ENCODE results near the gene NUAK1.
"Not testable (repeated sequence)": the region's sequence is repeated elsewhere in the genome, so short reads cannot be mapped to it uniquely, and the experiment has no call there.

NUAK1 gene

GRCh38 chr12:106147956-106148355, 9.2 kb upstream of the NUAK1 start:
- DNase-seq (ENCODE audit: low read depth in 1 of 2, low spot score in 1 of 2): no peak

GRCh38 chr12:106146987-106147386, 8.2 kb upstream of the NUAK1 start:
- DNase-seq (ENCODE audit: low read depth in 1 of 2, low spot score in 1 of 2): no peak

GRCh38 chr12:106145539-106146447, 7.0 kb upstream of the NUAK1 start:
- DNase-seq (ENCODE audit: low read depth in 1 of 2, low spot score in 1 of 2): no peak

DNA sequence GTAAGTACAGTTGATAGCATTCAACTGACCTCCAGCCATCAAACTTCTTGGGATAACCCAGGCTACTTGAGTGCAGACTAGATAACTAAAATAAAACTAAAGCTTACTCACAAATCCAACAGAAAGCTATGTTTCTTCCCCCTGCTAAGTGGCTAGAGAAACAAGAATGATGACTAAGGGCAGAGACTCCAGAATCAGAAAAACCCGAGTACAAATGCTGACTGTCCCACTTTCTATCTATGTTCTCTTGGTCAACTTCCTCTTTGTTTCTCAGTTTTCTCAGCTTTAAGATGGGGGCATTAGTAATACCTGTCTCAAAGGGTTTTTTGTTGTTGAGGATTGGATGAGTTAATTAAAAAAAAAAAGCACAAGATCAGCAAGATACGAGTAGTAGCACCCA, 6.1 kb upstream of the NUAK1 start:
- DNase-seq (ENCODE audit: low read depth in 1 of 2, low spot score in 1 of 2): no peak

DNA sequence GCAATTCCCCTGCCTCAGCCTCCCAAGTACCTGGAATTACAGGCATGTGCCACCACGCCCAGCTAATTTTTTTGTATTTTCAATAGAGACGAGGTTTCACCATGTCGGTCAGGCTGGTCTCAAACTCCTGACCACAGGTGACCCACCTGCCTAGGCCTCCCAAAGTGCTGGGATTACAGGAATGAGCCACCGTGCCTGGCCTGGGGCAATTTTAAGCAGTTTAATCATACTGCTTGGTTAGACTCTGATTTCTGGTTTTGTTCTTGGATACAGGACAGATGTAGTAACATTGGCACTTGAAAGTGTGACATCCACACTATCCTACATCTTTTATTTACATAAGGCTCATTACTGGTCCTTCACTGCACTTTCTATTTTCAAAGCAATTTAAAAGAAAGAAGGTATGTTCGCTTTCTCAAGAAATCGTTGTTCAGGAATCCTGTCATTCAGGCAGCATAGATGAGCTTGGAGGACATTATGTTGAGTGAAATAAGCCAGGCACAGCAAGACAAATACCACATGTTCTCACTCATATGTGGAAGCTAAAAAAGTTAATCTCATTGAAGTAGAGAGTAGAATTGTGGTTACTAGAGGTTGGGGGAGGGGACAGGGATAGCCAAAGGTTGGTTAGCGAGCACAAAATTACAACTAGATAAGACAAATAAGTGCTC, 4.0 kb upstream of the NUAK1 start:
- no peak for DNase-seq (ENCODE audit: low read depth in 1 of 2, low spot score in 1 of 2)

GRCh38 chr12:106141920-106142319, 3.2 kb upstream of the NUAK1 start:
- DNase-seq (ENCODE audit: low read depth in 1 of 2, low spot score in 1 of 2): not testable (repeated sequence)

GRCh38 chr12:106141452-106141851, 2.7 kb upstream of the NUAK1 start:
- no peak for DNase-seq (ENCODE audit: low read depth in 1 of 2, low spot score in 1 of 2)

GRCh38 chr12:106141003-106141402, 2.2 kb upstream of the NUAK1 start:
- no peak for DNase-seq (ENCODE audit: low read depth in 1 of 2, low spot score in 1 of 2)

- no peak for DNase-seq (ENCODE audit: low read depth in 1 of 2, low spot score in 1 of 2)
Measured at GRCh38 chr12:106140223-106140986, 1.7 kb upstream of the NUAK1 start.

DNA sequence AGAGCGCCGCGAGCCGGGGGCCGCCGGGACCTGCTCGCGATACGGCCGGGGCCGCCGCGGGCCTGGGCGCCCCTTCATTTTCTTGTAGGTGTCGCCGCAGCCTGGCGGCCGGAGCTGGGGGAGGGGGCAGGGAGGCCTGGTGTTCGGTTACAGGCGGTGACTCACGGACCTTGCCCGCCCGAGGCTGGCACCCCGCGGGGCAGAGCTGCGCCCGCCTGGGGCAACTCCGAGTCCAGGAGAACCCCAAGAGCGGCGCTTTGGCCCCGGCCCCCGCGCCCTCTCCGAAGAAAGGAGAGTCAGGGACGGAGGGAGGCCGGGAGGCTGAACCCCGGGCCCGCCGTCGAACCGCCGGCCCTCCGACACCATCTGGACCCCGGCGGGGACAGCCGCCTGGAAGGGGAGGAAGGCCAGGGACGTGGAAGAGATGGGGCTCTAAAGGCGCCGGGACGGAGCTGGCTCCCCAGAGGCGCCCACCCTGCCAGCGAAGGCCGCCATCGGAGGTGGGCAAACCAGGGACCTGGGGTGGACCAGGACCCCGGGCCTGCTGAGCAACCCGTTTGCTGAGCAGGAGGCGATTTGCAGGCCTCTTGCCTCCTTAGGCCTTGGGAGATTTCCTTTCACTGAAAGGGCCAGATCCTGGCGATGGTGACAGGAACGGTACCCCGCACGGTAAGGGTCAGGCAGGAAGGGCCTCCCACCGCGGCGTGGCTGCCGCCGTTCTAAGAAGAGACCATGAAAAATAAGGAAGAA, 843 bp upstream of the NUAK1 start:
- DNase-seq (ENCODE audit: low read depth in 1 of 2, low spot score in 1 of 2): no peak

- no peak for DNase-seq (ENCODE audit: low read depth in 1 of 2, low spot score in 1 of 2)
Measured at GRCh38 chr12:106138357-106138632, 459 bp downstream of the NUAK1 start.

DNA sequence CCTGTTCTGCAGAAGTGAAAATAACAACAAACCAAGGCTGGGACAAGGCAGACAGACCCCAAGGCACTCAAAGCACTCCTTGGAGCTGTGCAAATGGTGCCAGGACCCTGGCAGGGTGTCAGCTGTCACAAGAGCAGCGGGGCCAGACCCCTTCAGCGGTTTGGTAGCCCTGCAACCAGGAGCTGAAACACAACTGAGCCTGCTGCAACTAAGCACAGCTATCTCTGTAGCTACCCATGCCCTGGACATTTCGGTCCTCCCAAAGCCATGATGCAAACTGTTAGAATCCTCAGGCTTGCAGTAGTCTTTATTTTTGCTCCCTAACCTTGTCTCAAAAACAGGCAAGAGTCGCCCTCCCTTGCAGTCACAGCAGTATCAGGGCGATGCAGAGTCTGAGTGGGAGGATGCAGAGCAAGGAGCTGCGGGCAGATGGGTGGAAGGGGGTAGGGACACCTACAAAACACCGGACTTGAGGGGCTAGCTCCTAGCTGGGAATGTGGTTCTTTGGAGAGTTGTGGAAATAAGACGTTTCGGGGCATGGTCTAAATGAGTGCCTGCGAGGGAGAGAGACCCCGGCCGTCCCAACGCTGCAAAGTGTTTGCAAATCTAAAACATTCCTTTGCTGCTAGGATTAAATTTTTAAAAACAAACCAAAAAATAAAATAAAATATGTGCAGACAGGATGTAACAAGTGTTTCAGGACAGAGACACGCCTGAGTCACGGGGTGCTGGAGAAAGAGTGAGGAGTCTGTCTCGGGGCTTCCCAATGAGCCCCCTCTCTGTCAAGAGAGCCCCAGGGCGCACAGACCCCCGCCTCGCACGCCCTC, 1.0 kb downstream of the NUAK1 start:
- no peak for DNase-seq (ENCODE audit: low read depth in 1 of 2, low spot score in 1 of 2)

- DNase-seq (ENCODE audit: low read depth in 1 of 2, low spot score in 1 of 2): peak; percentile 50 to 63
Measured at GRCh38 chr12:106136263-106136662, 2.5 kb downstream of the NUAK1 start.

- no peak for DNase-seq (ENCODE audit: low read depth in 1 of 2, low spot score in 1 of 2)
Measured at GRCh38 chr12:106135781-106136180, 3.0 kb downstream of the NUAK1 start.

DNA sequence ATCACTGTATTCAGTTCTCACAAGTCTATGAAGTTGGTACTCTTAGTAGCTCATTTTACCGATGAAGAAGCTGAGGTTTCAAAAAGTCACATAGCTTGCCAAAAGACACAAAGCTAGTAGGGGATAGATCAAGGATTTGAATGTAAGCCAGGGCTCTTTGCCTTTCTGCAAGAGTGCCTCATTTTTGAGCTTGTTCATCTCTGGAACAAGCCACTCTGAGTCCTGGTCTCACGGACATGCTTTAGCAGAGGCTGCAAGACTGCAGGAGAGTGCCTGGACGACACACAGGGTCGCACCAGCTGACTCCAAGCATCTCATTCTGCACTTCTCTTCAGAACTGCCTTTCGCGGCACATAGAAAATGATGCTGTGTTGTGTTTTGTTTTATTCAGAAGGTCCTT, 3.7 kb downstream of the NUAK1 start:
- DNase-seq (ENCODE audit: low read depth in 1 of 2, low spot score in 1 of 2): no peak

- no peak for DNase-seq (ENCODE audit: low read depth in 1 of 2, low spot score in 1 of 2)
Measured at GRCh38 chr12:106134294-106134949, 4.3 kb downstream of the NUAK1 start.

DNA sequence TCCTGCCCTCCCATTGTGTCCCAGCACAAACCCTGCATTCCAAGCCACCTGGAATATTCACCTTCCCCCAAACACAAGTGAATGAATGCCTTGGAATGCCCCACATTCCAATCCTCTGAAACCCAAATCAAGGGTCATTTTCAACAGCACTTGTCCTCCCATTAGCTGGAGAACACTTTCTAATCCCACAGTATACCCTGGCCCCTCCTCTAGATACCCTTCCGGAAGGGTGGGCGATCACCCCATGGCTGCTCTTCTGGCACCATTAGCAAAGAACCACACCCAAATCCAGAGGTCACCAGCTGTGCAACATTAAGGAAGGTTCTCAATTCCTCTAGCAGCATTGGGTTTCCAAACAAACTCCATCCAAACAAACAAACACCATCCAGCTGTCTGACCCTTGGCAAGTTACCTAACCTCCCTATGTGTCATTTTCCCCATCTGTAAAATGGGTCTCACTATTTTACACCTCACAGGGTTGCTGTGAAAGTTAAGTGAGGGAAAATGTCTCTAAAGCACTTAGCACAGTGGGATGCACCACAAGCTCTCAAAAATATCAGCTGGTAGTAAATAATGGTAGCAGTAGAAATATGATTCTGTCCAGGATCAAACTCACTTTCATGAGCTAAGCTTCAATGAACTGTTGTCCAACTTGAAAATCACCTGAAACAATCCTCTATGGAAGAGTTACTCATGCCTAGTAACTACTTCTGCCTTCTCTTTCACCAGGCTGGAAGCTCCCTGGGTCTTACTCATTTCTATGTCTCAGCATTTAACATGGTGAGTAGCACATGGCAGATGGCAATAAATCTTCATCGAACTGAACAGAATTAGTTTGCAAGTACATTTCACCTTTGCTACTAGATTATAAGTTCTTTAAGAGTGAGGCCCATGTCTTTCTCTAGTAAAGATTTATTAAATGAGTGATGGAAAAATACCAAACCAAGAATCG, 5.3 kb downstream of the NUAK1 start:
- no peak for DNase-seq (ENCODE audit: low read depth in 1 of 2, low spot score in 1 of 2)

- no peak for DNase-seq (ENCODE audit: low read depth in 1 of 2, low spot score in 1 of 2)
Measured at GRCh38 chr12:106132175-106133135, 6.3 kb downstream of the NUAK1 start.
